SIG-M5 treated with dmso at 0.1 percent for 504 hours (cell line): ENCODE results near the gene ARHGEF28.

Experiments used
- DNase-seq: peaks from one replicate; lab custom pipeline; 2025; ENCODE audit not compliant: unreplicated experiment; lab: John Stamatoyannopoulos, UW

ARHGEF28 gene

GRCh38 chr5:73623060-73623459 is 2.9 kb upstream of the ARHGEF28 start:
- no peak for DNase-seq

- no peak for DNase-seq
Observed at GRCh38 chr5:73623901-73624404, 2.0 kb upstream of the ARHGEF28 start.

- no peak for DNase-seq
Observed at GRCh38 chr5:73624888-73625287, 1.1 kb upstream of the ARHGEF28 start.

GRCh38 chr5:73625372-73625943 is 538 bp upstream of the ARHGEF28 start:
- DNase-seq, result no peak

- DNase-seq, result no peak
Observed at GRCh38 chr5:73626814-73627313, 868 bp downstream of the ARHGEF28 start.

GRCh38 chr5:73629456-73629855 is 3.5 kb downstream of the ARHGEF28 start:
- DNase-seq, result no peak

GRCh38 chr5:73630765-73631164 is 4.8 kb downstream of the ARHGEF28 start:
- DNase-seq, result no peak

GRCh38 chr5:73631500-73631899 is 5.5 kb downstream of the ARHGEF28 start:
- DNase-seq, result no peak

- no peak for DNase-seq
Observed at GRCh38 chr5:73633060-73633459, 7.1 kb downstream of the ARHGEF28 start.

- DNase-seq, result no peak
Observed at GRCh38 chr5:73636408-73636807, 10.4 kb downstream of the ARHGEF28 start.

GRCh38 chr5:73637565-73637964 is 11.6 kb downstream of the ARHGEF28 start:
- DNase-seq, result no peak

GRCh38 chr5:73638344-73639095 is 12.5 kb downstream of the ARHGEF28 start:
- no peak for DNase-seq

- no peak for DNase-seq
Observed at GRCh38 chr5:73640861-73641320, 14.9 kb downstream of the ARHGEF28 start.

- DNase-seq, result no peak
Observed at GRCh38 chr5:73641811-73642210, 15.8 kb downstream of the ARHGEF28 start.

- DNase-seq, result no peak
Observed at GRCh38 chr5:73642344-73642743, 16.3 kb downstream of the ARHGEF28 start.

- no peak for DNase-seq
Observed at GRCh38 chr5:73644385-73644963, 18.5 kb downstream of the ARHGEF28 start.

GRCh38 chr5:73647721-73648120 is 21.7 kb downstream of the ARHGEF28 start:
- no peak for DNase-seq

- no peak for DNase-seq
Observed at GRCh38 chr5:73648515-73648914, 22.5 kb downstream of the ARHGEF28 start.

- DNase-seq, result no peak
Observed at GRCh38 chr5:73649926-73650325, 23.9 kb downstream of the ARHGEF28 start.

- DNase-seq, result no peak
Observed at GRCh38 chr5:73652391-73652790, 26.4 kb downstream of the ARHGEF28 start.

GRCh38 chr5:73654171-73654811 is 28.3 kb downstream of the ARHGEF28 start:
- DNase-seq, result no peak
